Posterior cingulate gyrus (tissue), 11 donors: Measurements from ENCODE around the gene RBM10.
A peak's percentile ranks its signal among the peaks of the same experiment; 100 is the strongest.

ENCODE experiments used
- DNase-seq, 10 donors: peaks; one replicate each; pipeline versions ENCODE4 v3.0.0 to v3.0.0-alpha.2; 2020 to 2021; ENCODE audit warnings: mixed read lengths in 3 of 10
- intact Hi-C: fragments of 100-400 bp; cut with DNase I; formaldehyde crosslinking; loops from one replicate; pipeline ENCODE4 v1.15.1; 2023

RBM10 gene

GRCh38 chrX:47146936-47147859, 2.2 kb downstream of the RBM10 start:
- intact Hi-C loops, result no loop called here
- DNase-seq, result no peak

GRCh38 chrX:47148946-47149345, 3.9 kb downstream of the RBM10 start:
- intact Hi-C loops, result no loop called here

GRCh38 chrX:47151435-47151834, 6.4 kb downstream of the RBM10 start:
- intact Hi-C loops, result no loop called here
- DNase-seq, result no peak

More at GRCh38 chrX:47148946-47149345, 3.9 kb downstream of the RBM10 start:
- no peak for DNase-seq

GRCh38 chrX:47156611-47157520, 11.8 kb downstream of the RBM10 start:
- intact Hi-C loops, result no loop called here
- peak in 1 of 10 donors; percentile 65 for DNase-seq

- intact Hi-C loops, result no loop called here
- DNase-seq, result peak in 1 of 10 donors; percentile 63
Measured at GRCh38 chrX:47158131-47158530, 13.1 kb downstream of the RBM10 start.

GRCh38 chrX:47158781-47159180, 13.8 kb downstream of the RBM10 start:
- no peak for DNase-seq
- intact Hi-C loops, result no loop called here

GRCh38 chrX:47160781-47161180, 15.8 kb downstream of the RBM10 start:
- peak in 1 of 10 donors; percentile 12 for DNase-seq
- intact Hi-C loops, result no loop called here

GRCh38 chrX:47162927-47163583, 18.0 kb downstream of the RBM10 start:
- intact Hi-C loops, result no loop called here

GRCh38 chrX:47164420-47164819, 19.4 kb downstream of the RBM10 start:
- no peak for DNase-seq
- intact Hi-C loops, result no loop called here

More at GRCh38 chrX:47162927-47163583, 18.0 kb downstream of the RBM10 start:
- DNase-seq, result no peak

- peak in 1 of 10 donors; percentile 18 for DNase-seq
- intact Hi-C loops, result no loop called here
Measured at GRCh38 chrX:47166126-47166525, 21.1 kb downstream of the RBM10 start.

- intact Hi-C loops, result no loop called here
- DNase-seq, result peak in 2 of 10 donors; percentile 22 to 29
Measured at GRCh38 chrX:47168495-47169073, 23.6 kb downstream of the RBM10 start.

- intact Hi-C loops, result no loop called here
- peak in 2 of 10 donors; percentile 47 to 77 for DNase-seq
Measured at GRCh38 chrX:47169273-47169672, 24.3 kb downstream of the RBM10 start.

- DNase-seq, result peak in 3 of 10 donors; percentile 68 to 83 (median 83)
- intact Hi-C loops, result no loop called here
Measured at GRCh38 chrX:47169726-47170515, 24.9 kb downstream of the RBM10 start.

GRCh38 chrX:47170861-47171692, 26.1 kb downstream of the RBM10 start:
- intact Hi-C loops, result no loop called here
- peak in 3 of 10 donors; percentile 47 to 75 (median 57) for DNase-seq

GRCh38 chrX:47171996-47172395, 27.0 kb downstream of the RBM10 start:
- intact Hi-C loops, result no loop called here
- peak in 2 of 10 donors; percentile 25 to 67 for DNase-seq

GRCh38 chrX:47172549-47172948, 27.5 kb downstream of the RBM10 start:
- intact Hi-C loops, result no loop called here
- DNase-seq, result peak in 1 of 10 donors; percentile 29

GRCh38 chrX:47172971-47173792, 28.2 kb downstream of the RBM10 start:
- intact Hi-C loops, result no loop called here
- DNase-seq, result peak in 3 of 10 donors; percentile 35 to 74 (median 63)
